DOHH2 (cell line): ENCODE results near the gene SPTBN4.

Experiments used
- H3F3A ChIP-seq: fragments of 200-600 bp; sonication (generic), shearing (Covaris generic); 2 replicates; pipeline ENCODE4 v1.6.0; 2016; ENCODE audit warnings: antibody characterized with exemption, mild to moderate bottlenecking; ENCODE audit not compliant: control insufficient read depth, insufficient read depth
- H3K27ac ChIP-seq: fragments of 200-600 bp; sonication (generic); 2 replicates; pipeline ENCODE4 v1.5.1; 2014; ENCODE audit warnings: low read depth, mild to moderate bottlenecking, low read length, moderate library complexity
- H3K27me3 ChIP-seq: fragments of 200-600 bp; sonication (generic); 2 replicates; pipeline ENCODE4 v1.6.1; 2014; ENCODE audit warnings: mild to moderate bottlenecking, low read length, mixed read lengths; ENCODE audit not compliant: control insufficient read depth
- H3K36me3 ChIP-seq: fragments of 200-600 bp; sonication (generic); 2 replicates; pipeline ENCODE4 v1.6.1; 2014; ENCODE audit warnings: mild to moderate bottlenecking, low read length, moderate library complexity, mixed read lengths; ENCODE audit not compliant: control insufficient read depth
- H3K4me1 ChIP-seq: fragments of 200-600 bp; sonication (generic); 2 replicates; pipeline ENCODE4 v1.6.1; 2014; ENCODE audit warnings: mild to moderate bottlenecking, low read length, mixed read lengths; ENCODE audit not compliant: control insufficient read depth
- H3K4me2 ChIP-seq: fragments of 200-600 bp; sonication (generic); 2 replicates; pipeline ENCODE4 v1.6.0; 2014; ENCODE audit warnings: mild to moderate bottlenecking, low read length, moderate library complexity
- H3K4me3 ChIP-seq: fragments of 200-600 bp; sonication (generic); 2 replicates; pipeline ENCODE4 v1.5.1; 2014; ENCODE audit warnings: mild to moderate bottlenecking, low read length, mixed read lengths
- H3K79me2 ChIP-seq: fragments of 200-600 bp; sonication (generic); 2 replicates; pipeline ENCODE4 v1.6.1; 2014; ENCODE audit warnings: mild to moderate bottlenecking, low read length, mixed read lengths; ENCODE audit not compliant: control insufficient read depth
- H3K9me2 ChIP-seq: fragments of 200-600 bp; sonication (generic); replicated peaks from 2 replicates; pipeline ENCODE4 v1.6.1; 2014; ENCODE audit warnings: mild to moderate bottlenecking, low read length, mixed read lengths; ENCODE audit not compliant: control insufficient read depth
- H3K9me3 ChIP-seq: fragments of 200-600 bp; sonication (generic); 2 replicates; pipeline ENCODE4 v1.6.1; 2014; ENCODE audit warnings: antibody characterized with exemption, low read length, mixed read lengths; ENCODE audit not compliant: control insufficient read depth, insufficient read depth
- H4K20me1 ChIP-seq: fragments of 200-600 bp; sonication (generic); 2 replicates; pipeline ENCODE4 v1.6.0; 2014; ENCODE audit warnings: low read depth, mild to moderate bottlenecking, antibody characterized with exemption, low read length, moderate library complexity; ENCODE audit not compliant: control insufficient read depth, insufficient read depth
- CTCF ChIP-seq: fragments of 200-600 bp; sonication (generic); IDR thresholded peaks from one replicate; pipeline ENCODE4 v1.5.1; 2014; ENCODE audit warnings: antibody characterized with exemption, mild to moderate bottlenecking, low read depth, low read length; ENCODE audit not compliant: poor library complexity, severe bottlenecking
- EZH2phosphoT487 ChIP-seq: fragments of 200-600 bp; sonication (generic); IDR thresholded peaks from 2 replicates; pipeline ENCODE4 v1.6.1; 2017; ENCODE audit warnings: borderline replicate concordance, mild to moderate bottlenecking, antibody characterized with exemption, low read length, moderate library complexity, mixed read lengths

SPTBN4 gene

GRCh38 chr19:40585241-40585981, 118.6 kb downstream of the SPTBN4 start:
- TF ChIP-seq EZH2phosphoT487 = no peak
- no peak for TF ChIP-seq CTCF

GRCh38 chr19:40585982-40586422, 119.2 kb downstream of the SPTBN4 start:
- H3K4me1 ChIP-seq = no peaks in the 10 kb centered on the region
- H3K4me3 ChIP-seq = no peak overlapping the region
- no peaks in the 10 kb centered on the region for H3K27me3 ChIP-seq
- no peak overlapping the region for H3K4me2 ChIP-seq
- H3F3A ChIP-seq = no peaks in the 10 kb centered on the region
- H3K9me3 ChIP-seq = no peaks in the 10 kb centered on the region
- H3K79me2 ChIP-seq = no peaks in the 10 kb centered on the region
- no peak for TF ChIP-seq CTCF
- no peaks in the 10 kb centered on the region for H3K9me2 ChIP-seq
- no peaks in the 10 kb centered on the region for H4K20me1 ChIP-seq
- H3K27ac ChIP-seq = no peak overlapping the region
- H3K36me3 ChIP-seq = peaks cover 19% of the 10 kb centered on the region

More at GRCh38 chr19:40585241-40585981, 118.6 kb downstream of the SPTBN4 start:
- H4K20me1 ChIP-seq = no peaks in the 10 kb centered on the region
- no peak overlapping the region for H3K4me3 ChIP-seq
- no peak overlapping the region for H3K27ac ChIP-seq
- H3K79me2 ChIP-seq = no peaks in the 10 kb centered on the region
- no peak overlapping the region for H3K4me2 ChIP-seq
- H3K27me3 ChIP-seq = no peaks in the 10 kb centered on the region
- no peaks in the 10 kb centered on the region for H3K9me3 ChIP-seq
- no peaks in the 10 kb centered on the region for H3F3A ChIP-seq
- peaks cover 24% of the 10 kb centered on the region for H3K36me3 ChIP-seq
- H3K9me2 ChIP-seq = no peaks in the 10 kb centered on the region
- no peaks in the 10 kb centered on the region for H3K4me1 ChIP-seq

GRCh38 chr19:40586611-40587010, 119.8 kb downstream of the SPTBN4 start:
- no peaks in the 10 kb centered on the region for H3K9me2 ChIP-seq
- no peak overlapping the region for H3K4me3 ChIP-seq
- TF ChIP-seq EZH2phosphoT487 = no peak
- no peak for TF ChIP-seq CTCF
- no peak overlapping the region for H3K4me2 ChIP-seq
- H3K9me3 ChIP-seq = no peaks in the 10 kb centered on the region
- H3K27me3 ChIP-seq = no peaks in the 10 kb centered on the region
- no peak overlapping the region for H3K27ac ChIP-seq
- H3K36me3 ChIP-seq = peaks cover 16% of the 10 kb centered on the region
- H3K4me1 ChIP-seq = no peaks in the 10 kb centered on the region
- no peaks in the 10 kb centered on the region for H4K20me1 ChIP-seq
- H3F3A ChIP-seq = 0 out of 2 replicates have a peak, but pooled peaks cover 4% of the 10 kb centered on the region
- H3K79me2 ChIP-seq = no peaks in the 10 kb centered on the region
